ENCODE measurements around the gene ANKZF1. TPM values are rescaled to one million over a fixed set of nuclear protein-coding genes. Genes with fewer than 3 reads are reported as not detected.

The ANKZF1 gene
- total and polyA plus RNA-seq, 2 donors (not counting 1 experiment from before 2014, with no cell fraction given) = 152 to 181 TPM

DNA sequence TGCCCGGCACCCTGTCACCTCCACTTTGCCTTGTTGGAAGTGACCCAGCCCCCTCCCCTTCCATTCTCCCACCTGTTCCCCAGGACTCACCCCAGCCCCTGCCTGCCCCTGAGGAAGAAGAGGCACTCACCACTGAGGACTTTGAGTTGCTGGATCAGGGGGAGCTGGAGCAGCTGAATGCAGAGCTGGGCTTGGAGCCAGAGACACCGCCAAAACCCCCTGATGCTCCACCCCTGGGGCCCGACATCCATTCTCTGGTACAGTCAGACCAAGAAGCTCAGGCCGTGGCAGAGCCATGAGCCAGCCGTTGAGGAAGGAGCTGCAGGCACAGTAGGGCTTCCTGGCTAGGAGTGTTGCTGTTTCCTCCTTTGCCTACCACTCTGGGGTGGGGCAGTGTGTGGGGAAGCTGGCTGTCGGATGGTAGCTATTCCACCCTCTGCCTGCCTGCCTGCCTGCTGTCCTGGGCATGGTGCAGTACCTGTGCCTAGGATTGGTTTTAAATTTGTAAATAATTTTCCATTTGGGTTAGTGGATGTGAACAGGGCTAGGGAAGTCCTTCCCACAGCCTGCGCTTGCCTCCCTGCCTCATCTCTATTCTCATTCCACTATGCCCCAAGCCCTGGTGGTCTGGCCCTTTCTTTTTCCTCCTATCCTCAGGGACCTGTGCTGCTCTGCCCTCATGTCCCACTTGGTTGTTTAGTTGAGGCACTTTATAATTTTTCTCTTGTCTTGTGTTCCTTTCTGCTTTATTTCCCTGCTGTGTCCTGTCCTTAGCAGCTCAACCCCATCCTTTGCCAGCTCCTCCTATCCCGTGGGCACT is 47.1 kb upstream of the ANKZF1 start:
- Histone ChIP-seq H3K9ac (ENCODE audit: low read length) (no peak overlapping the region), H3K27ac (ENCODE audit: low read length in 2 of 2) (no peak overlapping the region), H3K27me3 (replicated peaks in 1 of 4; ENCODE audit: control extremely low read depth in 1 of 4, control insufficient read depth in 3 of 4, insufficient read depth in 4 of 4, low read length in 3 of 4) (no peaks in the 10 kb centered on the region), H4K20me1 (ENCODE audit: control insufficient read depth, insufficient read depth, low read length, poor library complexity, severe bottlenecking) (peaks cover 37% of the 10 kb centered on the region), H3K36me3 (replicated peaks in 1 of 2; ENCODE audit: control extremely low read depth in 1 of 2, control insufficient read depth in 1 of 2, extremely low read depth in 1 of 2, insufficient read depth in 2 of 2, low read length in 1 of 2) (peaks cover 2 to 53% of the 10 kb centered on the region in 2 experiments), H3K4me1 (ENCODE audit: control insufficient read depth in 2 of 2, insufficient read depth in 2 of 2, low read length in 2 of 2) (peaks cover 18 to 28% of the 10 kb centered on the region in 2 donors), H3K79me2 (ENCODE audit: control insufficient read depth, insufficient read depth, low read length) (peaks cover 33% of the 10 kb centered on the region), H2AFZ (ENCODE audit: insufficient read depth, low read depth, low read length, poor library complexity, severe bottlenecking) (no peak overlapping the region), H3K9me3 (ENCODE audit: control extremely low read depth in 1 of 3, control insufficient read depth in 2 of 3, insufficient read depth in 1 of 3, low read length in 2 of 3) (no peaks in the 10 kb centered on the region), H3K4me3 (ENCODE audit: control extremely low read depth in 1 of 5, extremely low read depth in 1 of 5, insufficient read depth in 1 of 5, low read depth in 2 of 5, low read length in 4 of 5) (no peak overlapping the region), H3K4me2 (replicated peaks; ENCODE audit: low read depth, low read length, poor library complexity, severe bottlenecking) (no peak overlapping the region)
- DNase-seq (no peak), ATAC-seq (ENCODE audit: low read depth) (no peak)
- Mint-ChIP-seq H3K4me1 (peaks cover 31% of the 10 kb centered on the region), H3K27ac (no peak overlapping the region), H3K27me3 (no peaks in the 10 kb centered on the region), H3K4me3 (no peak overlapping the region), H3K9me3 (ENCODE audit: insufficient read depth) (no peaks in the 10 kb centered on the region)
- ChIA-PET POLR2A (no interaction called here), CTCF (interaction anchor here (1.4 to 1.6 kb wide), 2 partner anchors 11 kb away, joined by 3 to 6 read pairs; no protein-coding TSS in a partner anchor)
- WGBS (ENCODE audit: insufficient coverage) = 52% methylated on average over 6 of the region's 8 CpGs
- TF ChIP-seq CTCF (IDR thresholded peaks at IDR 0.05) = no peak
- no peak for TF ChIP-seq EZH2 (IDR thresholded peaks at IDR 0.05; ENCODE audit: borderline replicate concordance, insufficient read depth, low read depth, low read length, poor library complexity, severe bottlenecking)
- intact Hi-C loops (cut with micrococcal nuclease) = no loop called here

DNA sequence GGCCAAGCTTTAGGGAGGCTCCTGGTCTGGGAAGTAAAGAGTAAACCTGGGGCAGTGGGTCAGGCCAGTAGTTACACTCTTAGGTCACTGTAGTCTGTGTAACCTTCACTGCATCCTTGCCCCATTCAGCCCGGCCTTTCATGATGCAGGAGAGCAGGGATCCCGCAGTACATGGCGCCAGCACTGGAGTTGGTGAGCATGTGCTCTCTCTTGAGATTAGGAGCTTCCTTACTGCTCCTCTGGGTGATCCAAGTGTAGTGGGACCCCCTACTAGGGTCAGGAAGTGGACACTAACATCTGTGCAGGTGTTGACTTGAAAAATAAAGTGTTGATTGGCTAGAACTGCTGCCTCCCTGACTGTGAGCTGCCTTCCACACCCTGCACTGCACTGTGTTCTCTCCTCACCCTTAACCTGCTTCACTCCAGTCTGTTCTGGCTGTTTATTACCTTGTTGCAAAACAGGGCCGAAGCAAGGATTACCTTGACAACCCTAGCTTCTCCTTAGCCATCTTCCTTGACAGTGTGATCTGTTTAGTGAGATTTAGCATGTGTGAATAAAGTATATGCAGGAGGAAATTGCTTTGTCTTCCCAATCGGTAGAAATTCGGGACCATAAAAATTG is 46.3 kb upstream of the ANKZF1 start:
- Histone ChIP-seq H4K20me1 (ENCODE audit: control insufficient read depth, insufficient read depth, low read length, poor library complexity, severe bottlenecking) (peaks cover 37% of the 10 kb centered on the region), H3K36me3 (replicated peaks in 1 of 2; ENCODE audit: control extremely low read depth in 1 of 2, control insufficient read depth in 1 of 2, extremely low read depth in 1 of 2, insufficient read depth in 2 of 2, low read length in 1 of 2) (peaks cover 2 to 53% of the 10 kb centered on the region in 2 experiments), H3K79me2 (ENCODE audit: control insufficient read depth, insufficient read depth, low read length) (peaks cover 32% of the 10 kb centered on the region), H2AFZ (ENCODE audit: insufficient read depth, low read depth, low read length, poor library complexity, severe bottlenecking) (no peak overlapping the region), H3K4me2 (replicated peaks; ENCODE audit: low read depth, low read length, poor library complexity, severe bottlenecking) (no peak overlapping the region), H3K4me1 (ENCODE audit: control insufficient read depth in 2 of 2, insufficient read depth in 2 of 2, low read length in 2 of 2) (peaks cover 18 to 25% of the 10 kb centered on the region in 2 donors), H3K27me3 (replicated peaks in 1 of 4; ENCODE audit: control extremely low read depth in 1 of 4, control insufficient read depth in 3 of 4, insufficient read depth in 4 of 4, low read length in 3 of 4) (no peaks in the 10 kb centered on the region), H3K27ac (ENCODE audit: low read length in 2 of 2) (no peak overlapping the region), H3K4me3 (ENCODE audit: control extremely low read depth in 1 of 5, extremely low read depth in 1 of 5, insufficient read depth in 1 of 5, low read depth in 2 of 5, low read length in 4 of 5) (no peak overlapping the region), H3K9me3 (ENCODE audit: control extremely low read depth in 1 of 3, control insufficient read depth in 2 of 3, insufficient read depth in 1 of 3, low read length in 2 of 3) (no peaks in the 10 kb centered on the region), H3K9ac (ENCODE audit: low read length) (no peak overlapping the region)
- Mint-ChIP-seq H3K9me3 (ENCODE audit: insufficient read depth) (no peaks in the 10 kb centered on the region), H3K4me1 (peaks cover 29% of the 10 kb centered on the region), H3K4me3 (no peak overlapping the region), H3K27ac (no peak overlapping the region), H3K27me3 (no peaks in the 10 kb centered on the region)
- CTCF ChIA-PET = interaction anchor here (1.4 to 1.6 kb wide), 2 partner anchors 10 to 12 kb away, joined by 3 to 6 read pairs; no protein-coding TSS in a partner anchor
- ATAC-seq (ENCODE audit: low read depth) = no peak
- WGBS (ENCODE audit: insufficient coverage) = 100% methylated on average over 3 of the region's 6 CpGs
- TF ChIP-seq EZH2 (IDR thresholded peaks at IDR 0.05; ENCODE audit: borderline replicate concordance, insufficient read depth, low read depth, low read length, poor library complexity, severe bottlenecking) (no peak), CTCF (IDR thresholded peaks at IDR 0.05) (no peak)
- no peak for DNase-seq
- intact Hi-C loops (cut with micrococcal nuclease) = no loop called here
- POLR2A ChIA-PET = no interaction called here

Data from B cell (primary cell).